Panc1 (cell line): Measurements from ENCODE around the gene DHX34. TPM values are rescaled to one million over a fixed set of nuclear protein-coding genes. Genes with fewer than 3 reads are reported as not detected.
"Not testable (repeated sequence)": the region's sequence is repeated elsewhere in the genome, so short reads cannot be mapped to it uniquely, and the experiment has no call there.

Source experiments
- ATAC-seq: fragments of 200-7000 bp; cut with Tn5 transposase; 2 replicates; pipeline ENCODE4 v1.9.1; 2020; ENCODE audit warnings: mild to moderate bottlenecking, moderate library complexity
- BruUV-seq: library from RNA; stranded (reverse); fragments of 400-500 nt; replicated peaks from 2 replicates; lab custom pipeline; 2021; lab: Mats Ljungman, UMichigan
- CTCF ChIA-PET: fragments of 300-600 bp; sonication (Branson Sonifier 250); formaldehyde crosslinking; loops from one replicate; lab custom pipeline; 2022; ENCODE audit warnings: antibody characterized with exemption; lab: Charles Lee
- POLR2A ChIA-PET: fragments of 300-600 bp; sonication (Branson Sonifier 250); formaldehyde crosslinking; loops from one replicate; lab custom pipeline; 2022; ENCODE audit warnings: antibody characterized with exemption; lab: Charles Lee
- DNase-seq: peaks from one replicate; pipeline ENCODE4 v3.0.0-alpha.2; 2010; ENCODE audit warnings: low read depth, low spot score
- H3K27ac ChIP-seq: 2 replicates; pipeline ENCODE4 v1.5.1; 2011; ENCODE audit warnings: mild to moderate bottlenecking, low read length, inconsistent platforms
- H3K27me3 ChIP-seq: fragments of 200-500 bp; sonication (Bioruptor generic); 2 replicates; pipeline ENCODE4 v1.6.0; 2014; ENCODE audit warnings: low read length, inconsistent platforms; ENCODE audit not compliant: control insufficient read depth, insufficient read depth
- H3K36me3 ChIP-seq: fragments of 200-500 bp; sonication (Bioruptor generic); 2 replicates; pipeline ENCODE4 v1.5.1; 2014; ENCODE audit warnings: inconsistent platforms, mild to moderate bottlenecking, low read length, moderate library complexity; ENCODE audit not compliant: control insufficient read depth, insufficient read depth
- H3K4me1 ChIP-seq: 2 replicates; pipeline ENCODE4 v1.5.1; 2011; ENCODE audit warnings: inconsistent platforms, mild to moderate bottlenecking, low read length, moderate library complexity; ENCODE audit not compliant: control insufficient read depth, insufficient read depth
- H3K4me3 ChIP-seq, 2 experiments: 2 replicates each; pipeline ENCODE4 v1.5.1; 2011 to 2012; ENCODE audit warnings: low read depth in 2 of 2, low read length in 2 of 2, mild to moderate bottlenecking in 2 of 2, inconsistent platforms in 1 of 2, moderate library complexity in 1 of 2
- H3K9me3 ChIP-seq: fragments of 200-500 bp; sonication (Bioruptor generic); 2 replicates; pipeline ENCODE4 v1.5.1; 2014; ENCODE audit warnings: low read depth, mild to moderate bottlenecking, inconsistent platforms, low read length, moderate library complexity; ENCODE audit not compliant: control insufficient read depth, insufficient read depth
- POLR2AphosphoS5 ChIP-seq: IDR thresholded peaks from 2 replicates; pipeline ENCODE4 v1.6.1; 2012; ENCODE audit warnings: mild to moderate bottlenecking, low read depth, low read length, moderate library complexity
- SIN3A ChIP-seq: IDR thresholded peaks from 2 replicates; pipeline ENCODE4 v1.6.1; 2012; ENCODE audit warnings: low read depth, mild to moderate bottlenecking, low read length, moderate library complexity, borderline replicate concordance; ENCODE audit not compliant: insufficient read depth
- TCF7L2 ChIP-seq: IDR thresholded peaks from 2 replicates; pipeline ENCODE4 v1.6.1; 2011; ENCODE audit warnings: mild to moderate bottlenecking, low read depth, low read length, inconsistent platforms
- in situ Hi-C: cut with HindIII; loops from 2 replicates; pipeline ENCODE4 v1.10.0; 2016; ENCODE audit warnings: low sequenced_read_pairs, low pct_unique_long_range_greater_than_20kb
- intact Hi-C: fragments of 100-400 bp; cut with micrococcal nuclease; formaldehyde crosslinking; loops from one replicate; pipeline ENCODE4 v1.10.0; 2022; ENCODE audit not compliant: unreplicated experiment
- total RNA-seq: library from RNA; stranded (reverse); gene quantifications from one replicate; pipeline ENCODE4 v1.2.1, GENCODE V29; 2021; ENCODE audit not compliant: unreplicated experiment
- TF ChIP-seq, protein P1 (sequence below): fragments of 450-650 bp; IDR thresholded peaks from 2 replicates; pipeline ENCODE4 v1.5.1; 2017; ENCODE audit warnings: mild to moderate bottlenecking
- TF ChIP-seq, protein P2 (sequence below), 2 experiments: IDR thresholded peaks; 2 replicates each; pipeline ENCODE4 v1.6.1; 2011 to 2012; ENCODE audit warnings: low read depth in 2 of 2, control low read depth in 1 of 2, low read length in 1 of 2, mild to moderate bottlenecking in 1 of 2, moderate library complexity in 1 of 2; ENCODE audit not compliant: insufficient read depth in 1 of 2

Gene DHX34
- total RNA-seq, 1 experiment from 2014 or later: 29.2 TPM

DNA sequence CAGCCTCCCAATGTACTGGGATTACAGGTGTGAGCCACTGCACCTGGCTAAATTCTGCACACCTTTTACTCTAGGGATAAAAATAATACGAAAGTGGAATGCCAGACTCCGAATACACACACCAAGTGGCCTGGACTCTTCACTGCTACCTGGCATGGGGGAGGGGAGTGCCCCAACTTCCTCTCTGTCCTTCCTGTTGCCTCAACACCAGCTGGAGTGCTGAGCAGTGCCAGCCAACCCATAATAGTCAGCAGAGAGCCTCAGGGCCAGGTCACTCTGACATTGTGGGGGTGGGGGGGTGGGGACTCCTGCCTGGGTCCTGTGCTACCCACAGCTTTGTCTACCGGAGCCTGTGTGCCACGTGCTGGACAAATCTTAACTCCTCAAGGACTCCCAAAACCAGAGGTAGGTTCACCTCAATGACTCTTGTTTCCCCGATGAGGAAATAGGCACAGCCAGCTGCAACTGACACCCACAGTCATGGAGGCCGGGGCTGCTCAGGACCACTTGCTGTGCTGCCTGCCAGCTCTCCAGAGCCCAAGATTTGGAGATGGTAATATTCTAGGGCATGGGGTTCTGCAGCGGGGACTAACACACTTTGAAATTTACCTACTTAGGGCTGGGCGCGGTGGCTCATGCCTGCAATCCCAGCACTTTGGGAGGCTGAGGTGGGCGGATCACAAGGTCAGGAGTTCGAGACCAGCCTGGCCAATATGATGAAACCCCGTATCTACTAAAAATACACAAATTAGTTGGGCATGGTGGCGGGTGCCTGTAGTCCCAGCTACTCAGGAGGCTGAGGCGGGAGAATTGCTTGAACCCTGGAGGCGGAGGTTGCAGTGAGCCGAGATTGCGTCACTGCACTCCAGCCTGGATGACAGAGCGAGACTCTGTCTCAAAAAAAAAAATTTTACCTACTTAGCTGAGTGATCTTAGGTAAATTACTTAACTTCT lies 12.1 kb upstream of the DHX34 start:
- H3K4me1 ChIP-seq, H3K27ac ChIP-seq, H3K27me3 ChIP-seq, in situ Hi-C loops, DNase-seq, H3K9me3 ChIP-seq, POLR2A ChIA-PET, BruUV-seq, H3K36me3 ChIP-seq, intact Hi-C loops, CTCF ChIA-PET, H3K4me3 ChIP-seq: not testable (repeated sequence)
- ATAC-seq: 0 out of 2 replicates have a peak, but pooled peaks have one; percentile 30

DNA sequence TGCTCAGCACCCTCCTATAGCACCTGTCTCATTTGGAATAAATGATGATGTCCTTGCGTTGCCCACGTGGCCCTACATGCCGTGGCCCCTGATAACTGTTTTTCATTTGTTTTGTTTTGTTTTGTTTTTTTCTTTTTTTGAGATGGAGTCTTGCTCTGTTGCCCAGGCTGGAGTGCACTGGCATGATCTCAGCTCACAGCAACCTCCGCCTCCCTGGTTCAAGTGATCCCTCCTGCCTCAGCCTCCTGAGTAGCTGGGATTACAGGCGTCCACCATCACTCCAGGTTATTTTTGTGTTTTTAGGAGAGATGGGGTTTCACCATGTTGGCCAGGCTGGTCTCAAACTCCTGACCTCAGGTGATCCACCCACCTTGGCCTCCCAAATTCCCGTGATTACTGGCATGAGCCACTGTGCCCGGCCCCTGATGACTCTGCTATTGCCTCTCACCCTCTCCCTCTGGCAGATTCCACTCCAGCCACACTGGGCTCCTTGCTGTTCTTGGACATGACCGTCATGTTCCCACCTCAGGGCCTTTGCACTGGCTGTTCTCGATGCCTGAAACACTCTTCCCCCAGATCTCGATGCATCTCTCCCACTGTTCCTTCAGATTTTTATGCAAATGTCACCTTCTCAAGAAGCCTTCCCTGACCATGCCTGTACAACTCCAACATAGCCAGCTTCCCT lies 9.8 kb upstream of the DHX34 start:
- Histone ChIP-seq H3K36me3 (no peaks in the 10 kb centered on the region), H3K27me3 (no peaks in the 10 kb centered on the region), H3K9me3 (no peaks in the 10 kb centered on the region), H3K4me1 (no peaks in the 10 kb centered on the region), H3K4me3 (no peak overlapping the region), H3K27ac (no peak overlapping the region)
- TF ChIP-seq, protein P1, sequence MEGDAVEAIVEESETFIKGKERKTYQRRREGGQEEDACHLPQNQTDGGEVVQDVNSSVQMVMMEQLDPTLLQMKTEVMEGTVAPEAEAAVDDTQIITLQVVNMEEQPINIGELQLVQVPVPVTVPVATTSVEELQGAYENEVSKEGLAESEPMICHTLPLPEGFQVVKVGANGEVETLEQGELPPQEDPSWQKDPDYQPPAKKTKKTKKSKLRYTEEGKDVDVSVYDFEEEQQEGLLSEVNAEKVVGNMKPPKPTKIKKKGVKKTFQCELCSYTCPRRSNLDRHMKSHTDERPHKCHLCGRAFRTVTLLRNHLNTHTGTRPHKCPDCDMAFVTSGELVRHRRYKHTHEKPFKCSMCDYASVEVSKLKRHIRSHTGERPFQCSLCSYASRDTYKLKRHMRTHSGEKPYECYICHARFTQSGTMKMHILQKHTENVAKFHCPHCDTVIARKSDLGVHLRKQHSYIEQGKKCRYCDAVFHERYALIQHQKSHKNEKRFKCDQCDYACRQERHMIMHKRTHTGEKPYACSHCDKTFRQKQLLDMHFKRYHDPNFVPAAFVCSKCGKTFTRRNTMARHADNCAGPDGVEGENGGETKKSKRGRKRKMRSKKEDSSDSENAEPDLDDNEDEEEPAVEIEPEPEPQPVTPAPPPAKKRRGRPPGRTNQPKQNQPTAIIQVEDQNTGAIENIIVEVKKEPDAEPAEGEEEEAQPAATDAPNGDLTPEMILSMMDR: no peak
- TF ChIP-seq, protein P2, sequence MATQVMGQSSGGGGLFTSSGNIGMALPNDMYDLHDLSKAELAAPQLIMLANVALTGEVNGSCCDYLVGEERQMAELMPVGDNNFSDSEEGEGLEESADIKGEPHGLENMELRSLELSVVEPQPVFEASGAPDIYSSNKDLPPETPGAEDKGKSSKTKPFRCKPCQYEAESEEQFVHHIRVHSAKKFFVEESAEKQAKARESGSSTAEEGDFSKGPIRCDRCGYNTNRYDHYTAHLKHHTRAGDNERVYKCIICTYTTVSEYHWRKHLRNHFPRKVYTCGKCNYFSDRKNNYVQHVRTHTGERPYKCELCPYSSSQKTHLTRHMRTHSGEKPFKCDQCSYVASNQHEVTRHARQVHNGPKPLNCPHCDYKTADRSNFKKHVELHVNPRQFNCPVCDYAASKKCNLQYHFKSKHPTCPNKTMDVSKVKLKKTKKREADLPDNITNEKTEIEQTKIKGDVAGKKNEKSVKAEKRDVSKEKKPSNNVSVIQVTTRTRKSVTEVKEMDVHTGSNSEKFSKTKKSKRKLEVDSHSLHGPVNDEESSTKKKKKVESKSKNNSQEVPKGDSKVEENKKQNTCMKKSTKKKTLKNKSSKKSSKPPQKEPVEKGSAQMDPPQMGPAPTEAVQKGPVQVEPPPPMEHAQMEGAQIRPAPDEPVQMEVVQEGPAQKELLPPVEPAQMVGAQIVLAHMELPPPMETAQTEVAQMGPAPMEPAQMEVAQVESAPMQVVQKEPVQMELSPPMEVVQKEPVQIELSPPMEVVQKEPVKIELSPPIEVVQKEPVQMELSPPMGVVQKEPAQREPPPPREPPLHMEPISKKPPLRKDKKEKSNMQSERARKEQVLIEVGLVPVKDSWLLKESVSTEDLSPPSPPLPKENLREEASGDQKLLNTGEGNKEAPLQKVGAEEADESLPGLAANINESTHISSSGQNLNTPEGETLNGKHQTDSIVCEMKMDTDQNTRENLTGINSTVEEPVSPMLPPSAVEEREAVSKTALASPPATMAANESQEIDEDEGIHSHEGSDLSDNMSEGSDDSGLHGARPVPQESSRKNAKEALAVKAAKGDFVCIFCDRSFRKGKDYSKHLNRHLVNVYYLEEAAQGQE (IDR thresholded peaks at IDR 0.05; ENCODE audit: insufficient read depth in 1 of 2, low read depth in 2 of 2, low read length in 1 of 2): no peak
- TF ChIP-seq SIN3A (no peak), TCF7L2 (no peak), POLR2AphosphoS5 (no peak)
- POLR2A ChIA-PET: no interaction called here
- intact Hi-C loops (no loop called here), in situ Hi-C loops (no loop called here)
- no TSS peak for BruUV-seq
- no peak for ATAC-seq
- no peak for DNase-seq
- CTCF ChIA-PET: no interaction called here
